CD4-positive, alpha-beta T cell treated with Interleukin-12 subunit alpha and Interleukin-12 subunit beta, for 1 hour (primary cell): ENCODE data around the gene OXA1L.
"Not testable (repeated sequence)": the region's sequence is repeated elsewhere in the genome, so short reads cannot be mapped to it uniquely, and the experiment has no call there.

Source experiments
- DNase-seq: peaks from one replicate; pipeline ENCODE4 v3.0.0-alpha.2; 2020

Gene OXA1L

GRCh38 chr14:22801716-22802115 lies 35.2 kb downstream of the OXA1L start:
- DNase-seq: no peak

DNA sequence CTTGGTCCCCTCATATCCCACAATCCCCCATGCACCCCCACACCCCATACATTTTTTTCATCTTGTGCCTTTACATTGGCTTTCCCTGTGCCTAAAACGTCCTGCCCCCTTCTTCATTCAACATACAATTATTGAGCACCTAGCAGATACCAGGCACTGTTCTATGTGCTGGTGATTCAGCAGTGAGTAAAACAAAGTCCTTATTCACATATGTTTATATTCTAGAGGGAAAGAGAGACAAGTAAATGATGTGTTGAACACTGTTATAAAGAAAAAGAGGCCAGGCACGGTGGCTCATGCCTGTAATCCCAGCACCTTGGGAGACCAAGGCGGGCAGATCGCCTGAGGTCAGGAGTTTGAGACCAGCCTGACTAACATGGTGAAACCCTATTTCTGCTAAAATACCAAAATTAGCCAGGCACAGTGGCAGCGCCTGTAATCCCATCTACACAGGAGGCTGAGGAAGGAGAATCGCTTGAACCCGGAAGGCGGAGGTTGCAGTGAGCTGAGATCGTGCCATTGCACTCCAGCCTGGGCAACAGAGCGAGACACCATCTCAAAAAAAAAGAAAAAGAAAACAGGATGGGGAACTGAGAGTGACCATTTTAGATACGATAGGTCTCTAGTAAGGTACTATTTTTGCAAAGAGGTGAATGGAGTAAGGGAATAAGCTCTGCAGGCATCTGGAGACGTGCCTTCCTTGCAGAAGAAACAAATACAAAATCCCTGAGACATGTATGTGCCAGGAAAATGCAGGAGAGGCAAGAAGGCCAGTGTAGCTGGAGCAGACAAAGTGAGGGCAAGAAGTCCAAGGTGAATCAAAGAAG lies 36.6 kb downstream of the OXA1L start:
- DNase-seq: no peak

GRCh38 chr14:22803687-22803974 lies 37.1 kb downstream of the OXA1L start:
- DNase-seq: no peak

GRCh38 chr14:22805235-22805634 lies 38.7 kb downstream of the OXA1L start:
- DNase-seq: not testable (repeated sequence)

DNA sequence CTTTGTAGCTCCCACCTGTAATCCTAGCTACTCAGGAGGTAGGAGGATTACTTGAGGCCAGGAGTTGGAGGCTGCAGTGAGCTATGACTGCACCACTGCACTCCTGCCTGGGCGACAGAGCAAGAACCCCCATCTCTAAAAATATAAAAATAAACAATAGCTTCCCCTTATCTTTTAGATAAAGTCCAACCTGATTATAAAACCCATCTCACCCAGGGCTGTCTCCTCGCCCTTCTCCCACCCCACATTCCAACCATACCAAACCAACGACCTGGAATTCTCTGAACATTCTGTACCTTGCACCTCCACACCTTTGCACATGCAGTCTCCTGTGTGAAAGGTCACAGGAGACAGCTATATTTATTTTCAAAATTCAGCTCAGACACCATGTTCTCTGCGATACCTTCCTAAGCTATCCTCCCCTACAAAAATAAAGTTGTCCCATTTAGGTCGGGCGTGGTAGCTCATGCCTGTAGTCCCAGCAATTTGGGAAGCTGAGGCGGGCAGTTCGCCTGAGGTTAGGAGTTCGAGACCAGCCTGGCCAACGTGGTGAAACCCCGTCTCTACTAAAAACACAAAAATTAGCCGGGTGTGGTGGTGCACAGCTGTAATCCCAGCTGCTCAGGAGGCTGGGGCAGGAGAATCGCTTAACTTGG lies 41.1 kb downstream of the OXA1L start:
- no peak for DNase-seq

- no peak for DNase-seq
Observed at GRCh38 chr14:22808388-22809209, 42.1 kb downstream of the OXA1L start.

DNA sequence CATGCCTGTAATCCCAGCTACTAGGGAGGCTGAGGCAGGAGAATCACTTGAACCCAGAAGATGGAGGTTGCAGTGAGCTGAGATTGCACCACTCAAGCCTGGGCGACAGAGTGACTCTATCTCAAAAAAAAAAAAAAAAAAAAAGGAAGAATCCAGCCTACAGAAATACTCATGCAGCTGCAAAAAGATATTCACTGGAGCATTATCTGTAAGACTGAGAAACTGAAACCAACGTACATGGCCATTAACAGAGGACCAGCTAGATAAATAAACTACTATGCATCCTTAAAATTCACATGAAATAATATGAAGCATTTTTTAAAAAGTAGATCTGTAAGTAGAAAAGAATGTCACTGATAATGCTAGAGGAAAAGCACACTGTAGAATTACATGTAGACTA lies 45.2 kb downstream of the OXA1L start:
- DNase-seq: no peak

DNA sequence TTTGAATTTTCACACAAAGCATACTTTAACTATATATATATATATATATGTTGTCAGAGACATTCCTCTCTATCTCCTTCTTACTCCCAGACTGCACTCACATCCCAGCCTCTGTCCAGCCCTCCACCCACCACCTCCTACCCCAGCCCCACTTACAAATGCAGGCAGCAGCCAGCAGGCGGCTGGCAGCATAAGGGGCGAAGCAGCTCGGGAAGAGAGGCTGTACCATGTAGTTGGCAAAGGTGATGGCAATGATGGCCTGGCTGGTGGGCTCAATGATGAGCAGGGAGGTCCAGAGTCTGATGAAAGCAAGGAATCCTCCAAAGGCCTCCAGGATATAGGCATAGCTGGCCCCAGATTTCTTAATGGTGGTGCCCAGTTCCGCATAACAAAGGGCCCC lies 46.3 kb downstream of the OXA1L start:
- DNase-seq: no peak

DNA sequence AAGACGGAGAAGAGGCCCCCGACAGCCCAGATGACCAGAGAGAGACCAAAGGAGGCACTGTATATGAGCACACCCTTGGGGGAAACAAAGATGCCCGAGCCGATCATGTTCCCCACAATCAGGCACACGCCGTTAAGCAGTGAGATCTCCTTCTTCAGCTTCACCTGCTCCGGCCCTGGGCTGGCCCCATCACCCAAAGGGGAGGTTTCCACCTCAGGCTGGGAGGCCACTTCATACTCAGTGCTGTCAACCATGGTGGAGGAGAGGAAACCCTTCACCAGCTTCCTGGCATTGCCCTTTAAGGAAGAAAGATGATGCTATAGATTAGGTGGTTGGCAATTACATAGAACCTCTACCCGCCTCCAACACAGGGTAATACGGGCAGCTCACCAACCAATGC lies 46.7 kb downstream of the OXA1L start:
- no peak for DNase-seq

DNA sequence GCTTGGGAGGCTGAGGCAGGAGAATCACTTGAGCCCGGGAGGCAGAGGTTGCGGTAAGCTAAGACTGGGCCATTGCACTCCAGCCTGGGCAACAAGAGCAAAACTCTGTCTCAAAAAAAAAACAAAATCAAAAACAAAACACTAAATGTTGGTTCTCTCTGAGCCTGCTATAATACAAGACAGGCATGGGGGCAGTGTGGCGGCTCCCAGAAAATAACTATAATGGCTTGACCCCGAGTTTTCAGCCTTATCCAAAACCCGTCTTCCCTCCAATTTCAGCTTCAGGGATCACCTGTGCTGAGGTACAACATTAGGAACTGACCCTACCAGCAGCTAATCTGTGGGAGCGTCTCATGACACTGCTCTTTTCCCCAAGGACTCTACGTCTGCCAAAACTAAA lies 47.9 kb downstream of the OXA1L start:
- DNase-seq: no peak

GRCh38 chr14:22814941-22815713 lies 48.6 kb downstream of the OXA1L start, which contains the start of gene SLC7A7:
SLC7A7 (minus strand) TSS chr14:22815435; CDS start chr14:22813398, 2,037 bp downstream.
- DNase-seq: no peak

GRCh38 chr14:22819151-22819988 lies 52.9 kb downstream of the OXA1L start:
- DNase-seq: no peak

GRCh38 chr14:22820731-22821130 lies 54.2 kb downstream of the OXA1L start:
- DNase-seq: no peak

- DNase-seq: no peak
Observed at GRCh38 chr14:22821193-22822015, 54.9 kb downstream of the OXA1L start.

DNA sequence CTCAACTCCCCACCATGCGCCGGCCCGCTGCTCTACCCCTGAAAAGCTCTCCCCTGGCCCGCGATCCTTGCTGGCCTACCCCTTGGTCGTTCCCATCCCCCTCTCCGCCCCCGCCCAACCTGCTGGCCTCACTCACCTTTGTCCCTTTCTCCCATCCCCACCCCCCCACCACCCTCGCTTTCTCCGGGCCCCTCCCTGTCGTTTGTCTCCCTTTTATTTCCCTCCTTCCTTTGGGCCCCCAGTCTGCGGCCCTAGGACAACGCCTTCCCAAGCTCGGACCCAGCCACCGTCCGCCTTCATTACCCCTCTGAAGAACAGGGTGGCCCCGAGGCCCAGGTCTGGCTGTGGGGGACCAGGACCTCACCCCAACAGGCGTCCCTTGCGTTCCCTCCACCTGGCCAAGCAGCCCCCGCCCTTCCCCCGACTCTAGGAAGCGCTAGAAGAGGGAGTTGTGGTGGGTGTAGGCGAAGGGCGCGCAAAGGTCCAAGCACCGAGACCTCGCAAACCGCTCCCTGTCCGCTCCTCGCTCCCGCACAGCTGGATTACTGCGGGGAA lies 55.6 kb downstream of the OXA1L start:
- DNase-seq: no peak
